Calu3 (cell line): ENCODE results near the gene MRPS5. TPM values are rescaled to one million over a fixed set of nuclear protein-coding genes. Genes with fewer than 3 reads are reported as not detected.

Source experiments
- BruUV-seq: library from RNA; stranded (reverse); fragments of 400-500 nt; replicated peaks from 2 replicates; lab custom pipeline; 2021; lab: Mats Ljungman, UMichigan
- CTCF ChIA-PET: fragments of 300-600 bp; sonication (Branson Sonifier 250); formaldehyde crosslinking; loops from one replicate; lab custom pipeline; 2022; ENCODE audit warnings: antibody characterized with exemption; lab: Charles Lee
- DNase-seq: peaks from one replicate; pipeline ENCODE4 v3.0.0; 2022
- H3K27ac Mint-ChIP-seq: one replicate; pipeline ENCODE4 v1.8.0; 2022; ENCODE audit warnings: mixed read lengths; ENCODE audit not compliant: unreplicated experiment
- H3K27me3 Mint-ChIP-seq: one replicate; pipeline ENCODE4 v1.8.0; 2022; ENCODE audit warnings: mixed read lengths; ENCODE audit not compliant: unreplicated experiment
- H3K36me3 Mint-ChIP-seq: one replicate; pipeline ENCODE4 v1.8.0; 2022; ENCODE audit warnings: mild to moderate bottlenecking, moderate library complexity, mixed read lengths; ENCODE audit not compliant: insufficient read depth, unreplicated experiment
- H3K4me1 Mint-ChIP-seq: one replicate; pipeline ENCODE4 v1.8.0; 2022; ENCODE audit warnings: mild to moderate bottlenecking, low read depth, mixed read lengths; ENCODE audit not compliant: unreplicated experiment
- H3K4me3 Mint-ChIP-seq: one replicate; pipeline ENCODE4 v1.8.0; 2022; ENCODE audit warnings: mild to moderate bottlenecking, low read depth, moderate library complexity, mixed read lengths; ENCODE audit not compliant: unreplicated experiment
- H3K9me3 Mint-ChIP-seq: one replicate; pipeline ENCODE4 v1.8.0; 2022; ENCODE audit warnings: low read depth, mixed read lengths; ENCODE audit not compliant: unreplicated experiment
- CTCF ChIP-seq: fragments of 200-600 bp; IDR thresholded peaks from one replicate; pipeline ENCODE4 v1.8.0; 2022; ENCODE audit warnings: antibody characterized with exemption; ENCODE audit not compliant: unreplicated experiment
- intact Hi-C: fragments of 100-400 bp; cut with micrococcal nuclease; formaldehyde crosslinking; loops from one replicate; pipeline ENCODE4 v1.10.0; 2022; ENCODE audit not compliant: unreplicated experiment
- total RNA-seq: library from RNA; stranded (reverse); gene quantifications from 2 replicates; pipeline ENCODE4 v1.2.3, GENCODE V29; 2022

The MRPS5 gene
- total RNA-seq, 1 experiment from 2014 or later = 71.5 TPM

DNA sequence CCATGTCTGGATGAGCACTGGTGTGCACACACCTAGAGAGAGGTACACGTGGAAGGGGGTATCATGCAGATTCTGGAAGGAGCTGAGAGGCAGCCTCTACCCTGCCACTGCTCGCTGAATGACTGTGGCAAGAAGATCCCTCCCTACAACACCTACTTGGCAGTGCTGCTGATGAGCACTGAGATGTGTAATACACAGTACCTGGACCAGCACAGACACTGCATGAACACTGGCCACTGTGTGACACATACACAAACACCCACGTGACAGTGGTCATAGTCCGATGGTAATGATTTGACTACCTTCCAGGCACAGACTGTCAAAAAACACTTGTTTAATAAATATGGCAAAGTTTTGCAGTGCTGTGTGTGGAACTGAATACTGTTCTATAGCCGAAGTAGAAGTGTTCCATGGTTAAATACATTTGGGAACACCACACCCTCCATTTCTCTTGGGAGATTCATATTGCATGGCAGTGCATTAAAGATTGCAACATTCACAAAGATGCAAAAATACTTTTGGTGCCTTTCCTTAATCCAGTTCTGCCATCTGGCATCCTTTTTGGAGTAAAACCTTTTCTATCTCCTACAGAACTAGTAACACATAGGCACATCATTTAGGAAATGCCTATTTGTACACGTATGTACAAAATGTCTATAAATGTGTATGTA is 29.6 kb downstream of the MRPS5 start:
- no peak for DNase-seq
- Mint-ChIP-seq H3K4me3 (no peak overlapping the region), H3K27me3 (no peaks in the 10 kb centered on the region), H3K27ac (no peak overlapping the region), H3K9me3 (no peaks in the 10 kb centered on the region), H3K36me3 (peaks cover 19% of the 10 kb centered on the region), H3K4me1 (peaks cover 8% of the 10 kb centered on the region)
- intact Hi-C loops = no loop called here
- BruUV-seq = no TSS peak
- CTCF ChIA-PET = interaction anchor here (0.6 kb wide), 1 partner anchor 1535 kb away, joined by 3 read pairs; no protein-coding TSS in a partner anchor
- TF ChIP-seq CTCF = no peak

- CTCF ChIA-PET = interaction anchor here (0.8 kb wide), 1 partner anchor 101 kb away, joined by 3 read pairs; no protein-coding TSS in a partner anchor
- Mint-ChIP-seq H3K27ac (no peak overlapping the region), H3K27me3 (no peaks in the 10 kb centered on the region), H3K9me3 (no peaks in the 10 kb centered on the region), H3K36me3 (peaks cover 18% of the 10 kb centered on the region), H3K4me3 (no peak overlapping the region), H3K4me1 (no peaks in the 10 kb centered on the region)
- TF ChIP-seq CTCF = no peak
- intact Hi-C loops = no loop called here
- DNase-seq = no peak
- BruUV-seq = no TSS peak
Measured at GRCh38 chr2:95087379-95087778, 34.2 kb downstream of the MRPS5 start.

- Mint-ChIP-seq H3K36me3 (peaks cover 17% of the 10 kb centered on the region), H3K27me3 (no peaks in the 10 kb centered on the region), H3K27ac (no peak overlapping the region), H3K9me3 (no peaks in the 10 kb centered on the region), H3K4me3 (no peak overlapping the region), H3K4me1 (no peaks in the 10 kb centered on the region)
- no peak for DNase-seq
- no peak for TF ChIP-seq CTCF
- intact Hi-C loops = no loop called here
- CTCF ChIA-PET = no interaction called here
- no TSS peak for BruUV-seq
Measured at GRCh38 chr2:95086017-95086416, 35.6 kb downstream of the MRPS5 start.

DNA sequence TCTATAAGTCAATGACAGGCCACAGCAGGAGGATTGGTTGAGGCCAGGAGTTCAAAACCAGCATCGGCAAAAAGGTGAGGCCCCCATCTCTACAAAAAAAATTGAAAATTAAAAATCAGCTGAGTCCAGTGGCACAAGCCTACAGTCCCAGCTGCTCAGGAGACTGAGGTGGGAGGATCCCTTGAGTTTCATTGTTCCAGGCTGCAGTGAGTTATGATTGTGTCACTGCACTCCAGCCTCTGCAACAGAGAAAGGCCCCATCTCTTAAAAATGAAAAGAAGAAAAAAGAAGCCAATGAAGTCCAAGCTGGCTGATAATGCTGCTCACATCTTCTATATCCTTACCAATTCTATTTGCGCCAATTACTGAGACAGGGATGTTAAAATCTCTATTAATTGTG is 39.1 kb downstream of the MRPS5 start:
- Mint-ChIP-seq H3K4me1 (peaks cover 7% of the 10 kb centered on the region), H3K36me3 (peaks cover 7% of the 10 kb centered on the region), H3K4me3 (no peak overlapping the region), H3K27ac (no peak overlapping the region), H3K9me3 (no peaks in the 10 kb centered on the region), H3K27me3 (peaks cover 13% of the 10 kb centered on the region)
- TF ChIP-seq CTCF = no peak
- intact Hi-C loops = no loop called here
- no TSS peak for BruUV-seq
- CTCF ChIA-PET = no interaction called here
- DNase-seq = no peak
